Measurements from ENCODE around the gene SLC7A10. TPM values are rescaled to one million over a fixed set of nuclear protein-coding genes. Genes with fewer than 3 reads are reported as not detected.

SLC7A10 gene
- total RNA-seq, 2 donors from 2014 or later: 0.78 to 5.3 TPM

DNA sequence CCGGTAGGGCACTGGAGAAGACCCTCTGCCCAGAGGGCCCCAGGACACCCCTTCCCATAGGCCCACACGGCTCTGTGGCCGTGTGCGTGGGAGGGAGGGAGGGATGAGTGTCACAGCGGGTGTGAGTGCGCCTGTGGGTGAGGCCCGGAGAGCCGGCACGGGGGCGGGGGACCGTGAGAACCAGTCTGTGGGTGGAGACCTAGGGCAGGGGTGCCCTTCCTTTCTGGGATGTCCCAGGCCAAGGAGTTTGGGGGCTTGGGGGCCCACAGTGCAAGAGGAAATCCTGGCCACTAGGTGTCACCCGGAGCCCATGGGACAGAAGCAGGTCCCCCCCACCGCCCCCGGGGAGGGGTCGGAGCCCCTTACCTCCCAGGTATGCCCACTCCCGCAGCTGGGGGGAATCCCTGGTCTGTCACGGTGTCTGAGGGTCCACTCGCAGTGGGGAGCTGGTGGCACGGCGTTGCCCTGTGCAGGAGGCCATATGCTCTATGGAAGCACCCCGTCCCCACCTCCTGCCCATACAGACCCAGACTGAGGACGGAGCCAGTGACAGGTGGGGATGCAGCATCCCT lies 16.0 kb upstream of the SLC7A10 start:
- WGBS, 2 donors: 9% methylated on average over 21 of the region's 22 CpGs; no CpG with 5 or more reads in 1 of the 2 donors
- Histone ChIP-seq H3K4me3 (no peak overlapping the region), H3K27me3 (no peaks in the 10 kb centered on the region), H3K27ac (no peak overlapping the region), H3K4me1 (peaks cover 8% of the 10 kb centered on the region), H3K9me3 (no peaks in the 10 kb centered on the region), H3K36me3 (replicated peaks in 1 of 2; ENCODE audit: insufficient read depth in 1 of 2, low read depth in 2 of 2) (no peaks in the 10 kb centered on the region)
- DNase-seq (peak; percentile 28 to 49 (median 36)), ATAC-seq (peak; percentile 33)
- TF ChIP-seq, protein P1, sequence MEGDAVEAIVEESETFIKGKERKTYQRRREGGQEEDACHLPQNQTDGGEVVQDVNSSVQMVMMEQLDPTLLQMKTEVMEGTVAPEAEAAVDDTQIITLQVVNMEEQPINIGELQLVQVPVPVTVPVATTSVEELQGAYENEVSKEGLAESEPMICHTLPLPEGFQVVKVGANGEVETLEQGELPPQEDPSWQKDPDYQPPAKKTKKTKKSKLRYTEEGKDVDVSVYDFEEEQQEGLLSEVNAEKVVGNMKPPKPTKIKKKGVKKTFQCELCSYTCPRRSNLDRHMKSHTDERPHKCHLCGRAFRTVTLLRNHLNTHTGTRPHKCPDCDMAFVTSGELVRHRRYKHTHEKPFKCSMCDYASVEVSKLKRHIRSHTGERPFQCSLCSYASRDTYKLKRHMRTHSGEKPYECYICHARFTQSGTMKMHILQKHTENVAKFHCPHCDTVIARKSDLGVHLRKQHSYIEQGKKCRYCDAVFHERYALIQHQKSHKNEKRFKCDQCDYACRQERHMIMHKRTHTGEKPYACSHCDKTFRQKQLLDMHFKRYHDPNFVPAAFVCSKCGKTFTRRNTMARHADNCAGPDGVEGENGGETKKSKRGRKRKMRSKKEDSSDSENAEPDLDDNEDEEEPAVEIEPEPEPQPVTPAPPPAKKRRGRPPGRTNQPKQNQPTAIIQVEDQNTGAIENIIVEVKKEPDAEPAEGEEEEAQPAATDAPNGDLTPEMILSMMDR (IDR thresholded peaks at IDR 0.05): peak; percentile 64 to 95 (median 77)
- TF ChIP-seq POLR2A (IDR thresholded peaks at IDR 0.05): no peak
- intact Hi-C loops (cut with DNase I): loop anchor here (2.0 kb wide), 1 partner anchor 167 kb away; no protein-coding TSS in a partner anchor

DNA sequence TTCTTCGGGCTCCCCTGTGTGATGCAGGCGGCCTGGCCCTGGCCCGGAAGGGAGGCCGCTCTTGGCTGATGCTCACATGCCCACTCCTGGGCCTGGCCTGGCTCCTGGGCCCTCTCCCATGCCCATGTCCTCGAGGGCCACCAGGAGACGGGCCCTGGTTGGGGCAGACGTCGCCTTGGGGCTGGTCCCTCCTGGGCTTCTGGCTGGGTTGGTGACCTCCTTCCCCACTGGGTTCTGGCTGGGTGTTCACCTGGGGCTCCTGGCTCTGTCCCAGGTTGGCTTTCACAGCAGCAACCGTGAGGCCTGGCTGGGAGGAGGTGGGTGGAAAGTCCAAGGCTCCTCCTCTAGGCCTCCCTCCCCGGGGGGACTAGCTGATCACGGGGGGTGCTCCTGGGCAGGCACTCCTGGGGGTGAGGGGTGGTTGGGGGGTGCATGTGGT lies 15.5 kb upstream of the SLC7A10 start:
- no peak for DNase-seq
- no peak for ATAC-seq
- WGBS, 2 donors: 43% methylated on average over 8 of the region's 11 CpGs; no CpG with 5 or more reads in 1 of the 2 donors
- Histone ChIP-seq H3K9me3 (no peaks in the 10 kb centered on the region), H3K27ac (no peak overlapping the region), H3K4me1 (peaks cover 8% of the 10 kb centered on the region), H3K27me3 (no peaks in the 10 kb centered on the region), H3K36me3 (replicated peaks in 1 of 2; ENCODE audit: insufficient read depth in 1 of 2, low read depth in 2 of 2) (no peaks in the 10 kb centered on the region), H3K4me3 (no peak overlapping the region)
- TF ChIP-seq, protein P1 (IDR thresholded peaks at IDR 0.05): no peak
- no peak for TF ChIP-seq POLR2A (IDR thresholded peaks at IDR 0.05)
- intact Hi-C loops (cut with DNase I): loop anchor here (2.0 kb wide), 1 partner anchor 168 kb away; no protein-coding TSS in a partner anchor

DNA sequence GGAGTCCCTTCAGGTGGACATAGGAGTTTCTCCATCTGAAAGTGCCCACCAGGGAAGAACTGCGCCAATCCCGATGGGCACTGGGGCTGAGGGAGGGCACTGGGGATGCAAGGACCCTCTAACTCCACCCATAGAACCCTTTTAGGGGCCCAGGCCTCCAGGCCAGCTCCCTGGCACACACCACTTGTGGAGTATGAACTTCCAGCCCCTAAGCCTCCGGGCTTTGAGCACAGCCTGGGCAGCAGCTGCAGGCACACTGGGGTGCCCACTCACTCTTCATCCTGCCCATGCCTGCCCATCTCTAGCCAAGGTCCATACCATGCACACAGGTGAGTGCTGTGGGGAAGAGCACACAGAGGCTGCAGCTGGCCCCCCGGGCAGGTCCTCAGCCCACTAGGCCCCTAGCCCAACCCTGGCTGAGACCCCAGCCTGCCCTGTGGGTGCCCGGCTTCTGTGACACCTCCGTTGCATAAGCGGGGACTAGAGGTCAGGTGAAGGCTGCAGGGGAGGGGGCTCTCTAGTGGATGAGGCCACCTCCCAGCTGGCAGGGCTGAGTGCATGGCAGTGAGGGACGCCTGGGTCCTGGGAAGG lies 14.6 kb upstream of the SLC7A10 start:
- Histone ChIP-seq H3K4me1 (peaks cover 8% of the 10 kb centered on the region), H3K9me3 (no peaks in the 10 kb centered on the region), H3K27ac (no peak overlapping the region), H3K4me3 (no peak overlapping the region), H3K27me3 (no peaks in the 10 kb centered on the region), H3K36me3 (replicated peaks in 1 of 2; ENCODE audit: insufficient read depth in 1 of 2, low read depth in 2 of 2) (no peaks in the 10 kb centered on the region)
- TF ChIP-seq, protein P1 (IDR thresholded peaks at IDR 0.05): no peak
- TF ChIP-seq POLR2A (IDR thresholded peaks at IDR 0.05): no peak
- no peak for DNase-seq
- intact Hi-C loops (cut with DNase I): loop anchor here (2.0 kb wide), 1 partner anchor 169 kb away; no protein-coding TSS in a partner anchor
- ATAC-seq: no peak
- WGBS, 2 donors: 88 to 100% methylated on average over 1 to 8 of the region's 8 CpGs

DNA sequence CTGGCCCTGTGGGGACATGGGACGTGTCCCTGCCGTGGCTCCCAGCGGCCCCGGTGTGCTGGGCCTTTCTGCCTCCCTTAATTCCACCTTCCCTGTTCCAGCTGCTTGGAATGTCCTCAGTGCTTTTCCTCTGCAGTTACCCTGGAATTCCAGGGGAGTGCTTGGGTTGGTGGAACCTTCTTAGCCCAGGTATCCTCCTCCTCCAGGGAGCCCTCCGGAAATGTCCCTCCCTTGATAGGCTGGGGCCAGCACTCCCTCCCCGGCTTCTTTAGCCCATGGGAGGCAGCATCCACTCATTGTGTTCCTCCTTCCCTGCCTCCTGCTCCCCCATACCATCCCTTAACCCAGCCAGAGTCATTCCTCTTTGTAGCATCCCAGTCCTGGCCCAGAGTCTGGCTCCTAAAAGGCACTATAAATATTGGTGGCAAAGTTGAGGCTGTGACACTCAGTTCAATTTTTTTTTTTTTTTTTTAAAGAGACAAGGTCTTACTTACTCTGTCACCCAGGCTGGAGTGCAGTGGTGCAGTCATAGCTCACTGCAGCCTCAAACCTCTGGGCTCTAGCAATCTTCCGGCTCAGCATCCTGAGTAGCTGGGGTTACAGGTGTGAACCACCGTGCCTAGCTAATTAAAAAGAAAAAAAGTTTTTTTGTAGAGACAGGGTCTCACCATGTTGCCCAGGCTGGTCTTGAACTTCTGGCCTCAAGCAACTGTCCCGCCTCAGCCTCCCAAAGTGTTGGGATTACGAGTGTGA lies 13.7 kb upstream of the SLC7A10 start:
- H3K9me3 ChIP-seq: no peaks in the 10 kb centered on the region
- WGBS, 2 donors: 78% methylated on average over 10 of the region's 10 CpGs
- no peak overlapping the region for H3K27ac ChIP-seq
- ATAC-seq (no peak), DNase-seq (no peak)
- no peak for TF ChIP-seq POLR2A (IDR thresholded peaks at IDR 0.05)
- TF ChIP-seq, protein P1 (IDR thresholded peaks at IDR 0.05): no peak
- no peaks in the 10 kb centered on the region for H3K36me3 ChIP-seq (replicated peaks in 1 of 2; ENCODE audit: insufficient read depth in 1 of 2, low read depth in 2 of 2)
- H3K4me1 ChIP-seq: peaks cover 8% of the 10 kb centered on the region
- no peak overlapping the region for H3K4me3 ChIP-seq
- intact Hi-C loops (cut with DNase I): loop anchor here (10.0 kb wide), 1 partner anchor 525 kb away; no protein-coding TSS in a partner anchor
- no peaks in the 10 kb centered on the region for H3K27me3 ChIP-seq
